GM18505 (cell line): Measurements from ENCODE around the gene HYAL2.

Experiments
- ATAC-seq: cut with Tn5 transposase; IDR thresholded peaks from one replicate; pipeline ENCODE4 v1.9.1; 2021; ENCODE audit not compliant: unreplicated experiment
- POLR2A ChIP-seq: IDR thresholded peaks from 4 replicates; pipeline ENCODE4 v1.6.1; 2011; ENCODE audit warnings: borderline replicate concordance; ENCODE audit not compliant: insufficient read depth, insufficient read length; ENCODE audit errors: extremely low read depth

Gene HYAL2

DNA sequence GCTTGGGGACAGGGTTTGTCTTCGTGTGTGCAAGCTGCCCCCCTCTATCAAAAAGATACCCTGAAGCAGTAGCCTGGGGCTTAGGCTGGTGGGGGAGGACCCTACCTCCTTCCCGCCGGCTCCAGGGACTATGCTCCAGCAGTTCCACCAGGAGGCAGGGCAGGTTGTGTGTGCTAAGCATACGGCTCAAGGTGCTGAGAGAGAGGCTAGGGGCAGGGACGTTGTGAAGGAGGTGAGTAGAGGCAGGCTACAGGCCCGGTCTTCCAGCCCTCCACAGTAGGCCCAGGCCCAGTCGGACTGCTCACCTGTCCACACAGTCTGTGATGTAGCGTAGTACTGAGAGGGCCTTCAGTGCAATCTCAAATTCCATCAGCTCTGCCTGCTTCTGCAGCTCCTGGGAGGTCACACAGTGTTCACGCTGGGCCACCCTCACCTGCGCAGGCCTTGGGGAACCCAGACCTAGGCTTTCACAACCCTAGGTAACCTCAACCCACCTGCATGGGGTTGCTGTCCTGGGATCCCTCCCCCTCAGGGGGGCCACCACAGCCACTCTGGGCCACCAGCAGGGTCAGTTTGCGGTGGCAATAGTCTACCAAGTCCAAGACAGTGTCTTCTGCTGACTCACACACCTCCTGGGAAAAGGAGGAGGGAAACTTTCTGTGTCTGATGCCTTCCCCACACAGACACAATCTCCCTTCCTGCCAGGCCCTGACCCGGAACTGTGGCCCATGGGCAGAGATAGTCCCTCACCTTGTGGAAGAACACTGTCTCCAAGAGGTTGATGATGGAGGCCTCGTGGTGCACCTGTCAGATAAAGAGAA is 20.5 kb upstream of the HYAL2 start:
- ATAC-seq, result no peak
- no peak for TF ChIP-seq POLR2A

DNA sequence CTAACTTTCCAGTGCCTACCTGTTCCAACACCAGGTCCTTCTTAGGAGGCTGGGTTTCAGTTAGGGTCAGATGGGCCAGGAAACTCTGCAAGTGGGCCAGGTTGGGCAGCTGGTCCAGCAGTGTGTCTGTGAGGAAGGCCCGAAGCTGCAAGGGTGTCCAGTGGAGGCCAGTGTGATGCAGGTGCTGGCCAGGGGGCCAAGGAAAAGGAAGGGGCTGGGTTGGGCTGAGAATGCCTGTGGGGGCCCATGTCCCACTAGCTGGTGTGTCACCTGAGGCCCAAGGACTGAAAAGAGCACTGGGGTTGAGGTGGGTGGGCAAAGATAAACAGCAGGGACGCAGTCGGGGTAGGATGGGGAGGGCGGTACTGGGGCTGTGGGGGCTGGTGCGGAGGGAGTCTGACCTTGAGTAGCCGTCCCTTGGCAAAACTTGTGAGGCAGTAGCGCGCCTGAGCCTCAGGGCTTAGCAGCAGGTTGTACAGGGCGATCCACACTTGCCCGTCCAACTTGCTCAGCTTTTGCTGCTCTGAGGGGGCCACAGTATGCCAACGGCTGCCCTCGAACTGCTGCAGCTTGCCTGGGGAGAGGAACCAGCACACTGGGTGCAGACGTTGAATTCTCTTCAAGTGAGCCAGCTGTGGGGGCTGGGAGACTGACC is 19.6 kb upstream of the HYAL2 start:
- TF ChIP-seq POLR2A, result no peak

DNA sequence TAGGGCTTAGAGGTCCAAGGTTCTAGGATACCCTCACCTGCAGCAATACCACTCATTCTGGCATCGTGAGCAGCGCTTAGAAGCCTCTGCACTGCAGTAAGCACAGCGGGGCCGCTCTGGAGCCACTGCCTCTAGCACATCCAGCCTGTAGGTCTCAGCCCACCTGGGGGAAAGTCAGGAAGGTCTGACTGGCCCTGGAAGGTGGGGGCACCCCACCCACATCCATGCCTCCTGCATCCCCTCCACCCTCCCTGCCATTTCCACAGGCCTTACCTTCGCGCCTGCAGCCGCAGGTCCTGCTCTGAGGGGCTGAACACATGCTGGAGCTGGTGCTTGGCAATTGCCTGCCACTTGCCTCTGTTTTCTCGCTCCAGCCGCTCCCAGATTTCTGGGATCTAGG is 19.0 kb upstream of the HYAL2 start:
- no peak for TF ChIP-seq POLR2A
- ATAC-seq, result no peak

More for the DNA sequence above, 19.6 kb upstream of the HYAL2 start:
- no peak for ATAC-seq

DNA sequence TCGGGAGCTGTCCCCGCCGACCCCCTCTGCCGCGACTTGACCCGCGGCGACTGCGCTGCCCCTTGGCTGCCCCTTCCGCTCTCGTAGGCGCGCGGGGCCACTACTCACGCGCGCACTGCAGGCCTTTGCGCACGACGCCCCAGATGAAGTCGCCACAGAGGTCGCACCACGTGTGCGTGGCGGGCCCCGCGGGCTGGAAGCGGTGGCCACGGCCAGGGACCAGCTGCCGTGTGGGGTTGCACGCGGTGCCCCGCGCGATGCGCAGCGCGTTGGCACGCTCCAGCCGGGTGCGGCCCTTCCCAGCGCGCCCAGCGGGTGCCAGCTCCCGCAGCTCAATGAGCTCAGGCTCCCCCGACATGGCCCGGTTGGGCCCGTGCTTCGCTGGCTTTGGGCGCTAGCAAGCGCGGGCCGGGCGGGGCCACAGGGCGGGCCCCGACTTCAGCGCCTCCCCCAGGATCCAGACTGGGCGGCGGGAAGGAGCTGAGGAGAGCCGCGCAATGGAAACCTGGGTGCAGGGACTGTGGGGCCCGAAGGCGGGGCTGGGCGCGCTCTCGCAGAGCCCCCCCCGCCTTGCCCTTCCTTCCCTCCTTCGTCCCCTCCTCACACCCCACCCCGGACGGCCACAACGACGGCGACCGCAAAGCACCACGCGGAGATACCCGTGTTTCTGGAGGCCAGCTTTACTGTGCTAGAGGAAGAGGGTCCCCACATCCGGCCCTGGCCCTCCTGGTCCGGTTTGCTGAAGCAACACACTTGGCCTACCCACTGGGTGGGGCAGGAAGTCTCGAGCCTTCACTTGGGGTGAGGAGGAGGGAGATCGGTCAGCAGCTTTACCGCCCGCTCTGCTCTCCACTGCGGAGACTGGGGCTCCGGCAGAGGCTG is 18.1 kb upstream of the HYAL2 start, which contains the start of gene RASSF1:
TSS of gene RASSF1 (minus strand) at position 389 of the 882 bp plus-strand sequence. CDS start at position 358, 31 bp downstream.
- TF ChIP-seq POLR2A, result peak; percentile 76
- no peak for ATAC-seq

DNA sequence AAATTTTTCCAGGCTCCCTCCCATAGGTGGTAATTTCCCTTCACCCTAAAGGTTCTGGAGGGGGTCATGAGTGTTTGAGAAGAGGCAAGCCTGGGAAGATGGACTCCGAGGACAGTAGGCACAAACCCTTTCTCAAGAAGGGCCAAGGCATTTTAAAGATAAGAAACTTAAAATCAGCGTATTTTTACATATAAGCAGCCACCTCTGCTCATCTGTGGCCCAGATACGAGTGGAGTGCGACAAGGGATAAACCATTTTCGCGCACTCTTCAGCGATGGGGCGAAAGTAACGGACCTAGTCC is 17.6 kb upstream of the HYAL2 start:
- ATAC-seq, result no peak
- no peak for TF ChIP-seq POLR2A

DNA sequence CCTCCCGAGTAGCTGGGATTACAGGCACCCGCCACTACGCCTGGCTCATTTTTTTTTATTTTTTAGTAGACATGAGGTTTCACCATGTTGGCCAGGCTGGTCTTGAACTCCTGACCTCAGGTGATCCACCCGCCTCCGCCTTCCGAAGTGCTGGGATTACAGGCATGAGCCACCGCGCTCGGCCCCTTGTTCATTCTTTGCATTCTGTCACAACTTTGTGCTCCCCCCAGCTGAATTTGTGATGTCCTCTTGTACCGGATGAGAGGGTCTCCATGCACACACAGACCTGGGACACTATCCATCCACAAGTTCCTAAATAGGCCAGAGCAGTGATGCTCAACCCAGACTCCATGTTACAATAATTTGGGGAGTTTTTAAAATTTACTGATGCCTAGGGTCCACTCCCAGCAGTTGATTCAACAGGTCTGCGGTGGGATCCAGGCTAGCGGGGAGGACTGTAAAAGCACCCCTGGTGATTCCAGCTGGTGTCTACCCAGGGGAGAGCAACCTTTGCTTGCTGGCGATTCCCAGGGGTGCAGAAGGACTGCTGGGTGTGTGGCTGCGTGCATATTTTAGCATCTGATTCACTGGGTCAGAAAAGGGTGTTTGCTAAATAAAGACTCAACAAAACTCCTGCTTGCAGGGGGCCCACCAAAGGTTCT is 17.1 kb upstream of the HYAL2 start:
- ATAC-seq, result no peak
- TF ChIP-seq POLR2A, result no peak

DNA sequence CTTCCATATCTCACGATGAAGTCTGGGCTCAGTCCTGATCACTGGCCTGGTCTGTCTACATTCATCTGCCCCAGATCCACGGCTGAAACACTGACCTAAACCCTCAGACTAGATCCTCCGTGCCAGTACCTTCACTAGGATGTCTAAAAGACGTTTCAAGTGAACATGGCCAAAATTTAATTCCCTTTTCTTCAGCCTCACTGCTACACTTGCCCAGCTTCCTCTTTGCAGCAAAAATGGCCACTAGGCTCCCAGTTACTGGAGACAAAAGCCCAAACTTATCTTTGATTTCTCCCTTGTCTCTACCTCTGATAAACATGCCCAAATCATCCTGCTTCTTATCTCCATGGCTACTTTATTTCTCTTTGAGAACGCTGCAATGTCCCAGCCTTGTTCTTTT is 16.4 kb upstream of the HYAL2 start:
- no peak for ATAC-seq
- TF ChIP-seq POLR2A, result no peak

DNA sequence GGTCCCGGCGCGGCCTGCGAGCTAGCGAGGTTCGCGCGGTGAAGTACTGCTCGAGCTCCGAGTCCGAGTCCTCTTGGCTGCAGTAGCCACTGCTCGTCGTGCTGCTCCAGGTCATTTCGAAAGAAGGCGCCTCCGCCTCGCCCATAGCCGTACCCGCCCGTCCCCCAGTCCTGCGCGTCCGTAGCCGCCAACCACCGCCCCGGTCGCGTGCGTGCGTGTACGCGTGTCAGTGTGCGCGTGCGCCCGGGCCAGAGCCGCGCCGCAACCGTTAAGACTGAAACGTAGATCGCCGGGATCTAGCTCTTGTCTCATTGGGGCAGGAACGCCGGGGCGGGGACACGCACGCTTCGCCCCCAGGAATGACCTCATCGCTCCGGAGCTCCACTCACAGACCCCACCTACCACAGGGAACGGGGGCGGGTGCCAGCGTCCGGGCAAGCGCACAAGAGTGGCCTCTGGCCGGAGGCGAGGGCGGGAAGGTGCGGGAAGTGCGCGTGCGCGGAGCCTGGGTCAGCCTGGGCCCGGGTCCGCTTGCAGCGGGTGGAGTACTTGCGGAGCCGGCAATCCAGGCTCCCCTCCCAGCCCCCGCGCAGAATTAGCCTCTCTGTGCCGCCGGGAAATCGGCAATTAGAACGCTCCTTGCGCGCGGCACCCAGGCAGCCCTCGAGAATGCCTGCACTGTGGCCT is 14.8 kb upstream of the HYAL2 start:
- TF ChIP-seq POLR2A, result peak; percentile 76

DNA sequence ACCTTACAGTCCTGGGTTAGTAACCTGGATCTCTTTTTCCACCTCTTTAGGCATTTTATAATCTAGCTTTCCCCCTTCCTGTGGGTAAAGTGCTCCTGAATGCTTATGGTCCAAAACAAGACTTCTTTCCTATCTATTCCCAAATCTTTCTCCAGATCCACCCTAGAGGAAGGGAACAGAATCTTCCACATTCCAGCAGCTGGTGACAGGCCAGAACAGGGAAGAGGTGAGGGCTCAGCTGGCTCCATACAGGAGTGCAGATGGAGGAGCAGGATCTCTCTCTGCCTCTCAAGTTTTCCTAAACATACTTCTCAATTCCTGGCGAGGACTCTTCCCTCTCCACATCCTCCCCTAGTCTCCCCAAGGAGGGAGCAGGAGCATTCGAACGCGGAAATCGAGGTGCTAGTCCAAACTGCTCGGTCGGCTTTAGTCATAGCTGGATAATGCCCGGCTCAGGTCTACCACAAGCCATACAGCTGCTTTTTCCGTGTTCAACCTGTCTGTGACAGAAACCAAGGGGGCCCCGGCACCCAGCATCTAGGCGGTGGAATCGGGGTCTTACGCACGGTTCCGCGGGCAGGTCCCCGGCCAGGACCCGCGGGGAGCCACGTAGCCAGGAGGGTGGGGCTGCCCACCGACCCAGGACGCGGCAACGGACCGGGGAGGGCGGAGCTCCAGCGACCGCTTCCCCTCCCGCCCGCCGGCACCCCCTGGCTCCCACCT is 14.1 kb upstream of the HYAL2 start:
- TF ChIP-seq POLR2A, result no peak
- peak; percentile 34 for ATAC-seq

More for the DNA sequence above, 14.8 kb upstream of the HYAL2 start:
- ATAC-seq, result peak; percentile 75

DNA sequence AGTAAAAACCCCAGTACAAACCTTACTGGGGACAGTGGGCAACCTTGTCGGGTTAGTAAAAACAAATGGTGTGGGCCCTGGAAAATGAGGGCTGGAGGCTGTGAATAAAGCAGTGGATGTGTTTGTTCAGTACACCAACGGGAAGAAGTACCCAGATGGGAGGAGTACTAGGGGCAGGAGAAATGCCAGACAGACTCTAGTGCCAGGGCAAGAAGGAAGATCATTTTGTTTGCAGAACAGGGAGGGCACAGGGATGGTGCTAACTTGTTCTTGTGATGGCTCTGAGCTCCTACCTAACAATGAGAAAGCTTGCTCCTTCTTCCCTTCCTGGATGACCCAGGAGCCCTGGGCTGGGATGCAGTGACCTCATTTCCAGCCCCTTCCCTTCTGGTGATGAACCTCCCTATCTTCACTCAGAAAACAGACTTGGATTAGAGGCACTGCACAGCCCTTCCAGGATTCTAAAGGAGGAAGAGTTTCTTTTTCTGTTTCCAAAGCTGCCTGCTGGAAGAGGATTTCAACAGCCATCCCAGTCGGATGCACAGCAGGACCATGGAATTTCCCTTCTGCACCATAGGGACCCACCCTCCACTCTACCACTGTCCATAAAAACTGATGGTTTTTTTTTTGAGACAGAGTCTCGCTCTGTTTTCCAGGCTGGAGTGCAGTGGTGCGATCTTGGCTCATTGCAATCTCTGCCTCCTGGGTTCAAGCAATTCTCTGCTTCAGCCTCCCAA is 12.0 kb upstream of the HYAL2 start:
- no peak for TF ChIP-seq POLR2A
- ATAC-seq, result no peak

DNA sequence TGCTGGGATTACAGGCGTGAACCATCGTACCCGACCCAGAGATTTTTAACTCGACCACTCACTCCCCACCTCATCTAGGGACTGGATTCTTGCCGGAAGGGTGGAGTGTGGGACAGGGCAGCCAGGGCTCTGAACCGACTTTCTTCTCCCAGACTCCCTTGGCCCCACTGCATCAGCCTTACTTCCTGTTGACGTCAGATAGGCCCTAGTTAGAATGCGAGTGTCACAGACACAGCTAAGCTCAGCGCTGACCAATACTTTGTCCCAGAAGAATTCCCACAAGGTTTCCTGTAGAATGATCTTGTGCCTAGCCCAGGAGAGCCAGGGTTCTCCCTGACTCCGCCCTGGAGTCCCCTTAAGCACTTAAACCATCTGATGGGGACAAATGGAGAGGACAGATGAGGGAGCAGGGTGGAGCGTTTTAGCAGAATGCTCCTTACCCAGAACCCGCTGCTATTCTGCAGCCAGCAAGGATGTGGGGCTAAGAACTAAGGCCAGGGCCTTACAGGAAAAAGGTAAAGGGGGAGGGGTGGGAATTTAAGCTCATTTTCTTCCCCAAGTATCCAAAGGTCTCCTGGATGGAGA is 11.3 kb upstream of the HYAL2 start:
- ATAC-seq, result no peak
- no peak for TF ChIP-seq POLR2A
